Skeletal muscle cell (primary cell): ENCODE measurements around the gene CYP2C19.
"Not testable (repeated sequence)": the region's sequence is repeated elsewhere in the genome, so short reads cannot be mapped to it uniquely, and the experiment has no call there.

Experiments
- DNase-seq: peaks from one replicate; pipeline ENCODE4 v3.0.0-alpha.2; 2010; ENCODE audit warnings: low read depth
- H3K4me3 ChIP-seq: 2 replicates; pipeline ENCODE4 v1.5.1; 2011; ENCODE audit warnings: low read depth, mild to moderate bottlenecking, control low read depth, low read length, moderate library complexity

The CYP2C19 gene

GRCh38 chr10:94762393-94762792, at the start of gene CYP2C19:
Gene CYP2C19, plus strand, starts transcription at chr10:94762681. Its CDS starts 25 bp downstream, at chr10:94762706.
- DNase-seq: no peak

GRCh38 chr10:94725871-94726270, 36.6 kb upstream of the CYP2C19 start:
- H3K4me3 ChIP-seq: no peak overlapping the region
- DNase-seq: no peak

More at GRCh38 chr10:94762393-94762792, at the start of gene CYP2C19:
- H3K4me3 ChIP-seq: no peak within 1 kb of the TSS

DNA sequence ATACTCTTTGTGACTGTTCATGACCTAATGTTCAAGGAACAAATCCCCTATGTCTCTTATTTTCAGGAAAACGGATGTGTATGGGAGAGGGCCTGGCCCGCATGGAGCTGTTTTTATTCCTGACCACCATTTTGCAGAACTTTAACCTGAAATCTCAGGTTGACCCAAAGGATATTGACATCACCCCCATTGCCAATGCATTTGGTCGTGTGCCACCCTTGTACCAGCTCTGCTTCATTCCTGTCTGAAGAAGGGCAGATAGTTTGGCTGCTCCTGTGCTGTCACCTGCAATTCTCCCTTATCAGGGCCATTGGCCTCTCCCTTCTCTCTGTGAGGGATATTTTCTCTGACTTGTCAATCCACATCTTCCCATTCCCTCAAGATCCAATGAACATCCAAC, 27.3 kb upstream of the CYP2C19 start:
- H3K4me3 ChIP-seq: no peak overlapping the region
- DNase-seq: no peak

DNA sequence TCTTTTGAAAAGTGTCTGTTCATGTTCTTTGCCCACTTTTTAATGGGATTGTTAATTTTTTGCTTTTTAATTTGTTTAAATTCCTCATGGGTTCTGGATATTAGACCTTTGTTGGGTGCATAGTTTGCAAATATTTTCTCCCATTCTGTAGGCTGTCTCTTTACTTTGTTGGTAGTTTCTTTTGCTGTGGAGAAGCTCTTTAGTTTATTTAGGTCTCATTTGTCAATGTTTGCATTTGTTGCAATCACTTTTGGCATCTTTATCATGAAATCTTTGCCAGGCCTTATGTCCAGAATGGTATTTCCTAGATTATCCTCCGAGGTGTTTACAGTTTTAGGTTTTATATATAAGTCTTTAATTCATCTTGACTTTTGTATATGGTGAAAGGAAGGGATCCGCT, 23.9 kb upstream of the CYP2C19 start:
- no peak for DNase-seq
- H3K4me3 ChIP-seq: no peak overlapping the region

DNA sequence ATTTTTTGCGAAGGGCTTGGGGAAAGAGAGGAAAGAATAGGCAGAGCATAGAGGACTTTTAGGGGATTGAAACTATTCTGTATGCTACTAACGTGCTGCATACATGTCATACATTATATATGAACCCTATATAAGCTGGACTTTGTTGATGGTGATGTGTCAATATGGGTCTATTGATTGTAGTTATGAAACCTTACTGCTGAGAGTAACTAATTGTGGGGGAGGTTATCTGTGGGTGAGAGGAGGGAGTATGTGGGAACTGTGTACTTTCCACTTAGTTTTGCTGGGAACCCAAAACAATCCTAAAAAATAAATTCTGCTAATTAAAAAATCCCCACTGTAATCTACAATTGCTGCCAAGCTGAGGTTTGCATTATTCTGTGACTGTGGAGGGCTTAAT, 15.3 kb upstream of the CYP2C19 start:
- H3K4me3 ChIP-seq: no peak overlapping the region
- no peak for DNase-seq

DNA sequence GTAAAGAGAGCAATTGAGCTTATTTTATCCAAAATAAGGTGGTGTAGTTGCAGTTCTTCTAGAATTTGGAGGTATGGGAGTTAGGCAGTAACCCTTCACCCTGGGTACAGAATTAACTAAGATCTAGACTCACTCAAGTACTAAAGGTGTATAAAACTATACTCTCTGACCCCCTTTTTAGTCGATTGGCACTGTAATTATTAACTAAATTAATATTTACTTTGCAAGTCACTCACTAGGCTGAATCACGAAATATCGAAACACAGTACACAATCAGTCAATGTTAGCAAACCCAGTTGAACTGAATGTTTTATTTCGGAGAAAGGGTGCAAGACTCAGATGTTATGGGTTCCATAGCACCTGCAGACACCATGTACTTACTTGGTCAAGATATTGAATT, 14.6 kb upstream of the CYP2C19 start:
- no peak for DNase-seq
- H3K4me3 ChIP-seq: no peak overlapping the region

DNA sequence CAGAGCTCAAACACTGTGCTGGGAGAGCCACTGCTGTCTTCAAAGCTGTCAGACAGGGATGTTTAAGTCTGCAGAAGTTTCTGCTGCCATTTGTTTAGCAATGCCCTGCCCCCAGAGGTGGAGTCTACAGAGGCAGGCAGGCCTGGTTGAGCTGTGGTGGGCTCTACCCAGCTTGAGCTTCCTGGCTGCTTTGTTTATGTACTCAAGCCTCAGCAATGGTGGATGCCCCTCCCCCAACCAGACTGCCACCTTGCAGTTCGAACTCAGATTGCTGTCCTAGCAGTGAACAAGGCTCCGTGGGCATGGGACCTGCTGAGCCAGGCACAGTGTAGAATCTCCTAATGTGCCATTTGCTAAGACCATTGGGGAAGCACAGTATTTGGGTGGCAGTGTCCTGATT, 4.6 kb upstream of the CYP2C19 start:
- no peak for DNase-seq
- H3K4me3 ChIP-seq: no peak overlapping the region

- DNase-seq: no peak
- no peak overlapping the region for H3K4me3 ChIP-seq
Observed at GRCh38 chr10:94760586-94761178, 1.8 kb upstream of the CYP2C19 start.

GRCh38 chr10:94775425-94775824, 12.9 kb downstream of the CYP2C19 start:
- not testable (repeated sequence) for DNase-seq, H3K4me3 ChIP-seq

DNA sequence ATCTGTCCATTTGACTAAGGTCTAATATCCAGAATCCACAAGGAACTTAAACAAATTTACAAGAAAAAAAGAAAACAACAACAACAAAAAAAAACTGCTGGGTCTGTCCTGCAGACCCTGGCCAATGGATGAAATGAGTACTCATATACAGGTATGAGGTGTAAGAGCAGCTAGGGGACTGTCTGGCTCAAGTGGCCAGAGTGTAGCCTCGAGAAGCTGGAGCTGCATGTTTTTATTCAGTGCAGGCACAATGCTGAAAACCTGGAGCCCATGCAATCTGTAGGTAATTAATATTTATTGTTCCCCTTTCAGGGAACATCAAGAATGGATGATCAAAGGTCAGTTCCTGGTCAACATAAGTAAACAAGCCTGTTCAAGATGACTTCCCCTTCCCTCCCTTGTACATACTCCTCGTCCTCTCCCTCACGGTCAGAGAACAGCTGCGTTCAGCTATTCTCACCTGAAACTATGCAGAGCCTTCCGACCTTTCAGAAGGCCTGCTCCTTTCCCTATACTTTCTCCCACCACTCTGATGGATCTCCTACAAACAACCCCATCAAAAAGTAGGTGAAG, 15.5 kb downstream of the CYP2C19 start:
- DNase-seq: no peak
- no peak overlapping the region for H3K4me3 ChIP-seq

DNA sequence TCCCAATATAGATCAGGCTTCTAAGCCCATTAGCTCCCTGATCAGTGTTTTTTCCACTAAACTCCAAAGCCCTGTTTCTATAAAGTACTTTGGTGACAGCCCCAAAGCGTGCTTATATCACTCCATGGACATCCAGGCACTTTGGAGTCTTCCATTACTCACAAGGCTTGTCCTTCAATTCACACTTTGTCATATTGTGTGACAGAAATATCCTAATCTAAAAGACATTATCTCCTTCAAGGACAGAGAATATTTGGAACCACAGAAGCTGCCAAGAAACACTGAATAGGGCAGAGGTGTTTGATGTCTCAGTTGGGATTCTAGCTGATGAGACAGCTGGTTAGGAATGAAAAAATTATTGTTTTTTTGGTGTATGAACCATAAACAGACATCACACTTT, 18.4 kb downstream of the CYP2C19 start:
- no peak overlapping the region for H3K4me3 ChIP-seq
- no peak for DNase-seq

DNA sequence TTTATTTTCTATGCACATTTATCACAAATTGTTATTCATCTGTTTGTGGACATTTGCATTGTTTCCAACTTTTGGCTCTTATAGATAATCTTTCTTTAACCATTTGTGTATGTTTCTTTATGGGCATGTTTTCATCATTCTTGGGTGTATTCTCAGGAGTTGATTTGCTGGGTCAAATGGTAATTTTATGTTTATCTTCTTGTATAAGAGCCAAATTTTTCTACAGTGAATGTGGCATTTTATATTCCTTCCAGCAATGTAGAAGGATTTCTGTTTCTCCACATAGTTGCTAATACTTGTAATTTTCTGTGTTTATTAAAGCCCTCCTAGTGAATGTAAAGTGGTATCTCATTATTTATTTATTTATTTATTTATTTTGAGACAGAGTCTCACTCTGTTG, 21.8 kb downstream of the CYP2C19 start:
- no peak for DNase-seq

DNA sequence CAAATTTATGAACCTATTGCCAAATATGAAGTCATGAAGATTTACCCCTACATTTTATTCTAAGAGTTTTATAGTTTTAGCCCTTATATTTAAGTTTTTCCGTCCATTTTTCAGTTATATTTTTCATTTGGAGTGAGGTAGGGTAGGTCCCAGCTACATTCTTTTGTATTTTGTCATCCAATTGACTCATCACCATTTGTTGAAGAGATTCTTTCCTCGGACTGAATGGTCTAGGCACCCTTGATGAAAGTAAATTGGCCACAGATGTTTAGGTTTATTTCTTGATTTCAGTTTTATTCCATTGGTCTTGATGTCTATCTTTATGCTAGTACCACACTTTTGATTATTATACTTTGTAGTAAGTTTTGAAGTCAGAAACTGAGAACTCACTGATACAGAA, 22.7 kb downstream of the CYP2C19 start:
- DNase-seq: no peak
- H3K4me3 ChIP-seq: no peak overlapping the region

More for the DNA sequence above, 21.8 kb downstream of the CYP2C19 start:
- no peak overlapping the region for H3K4me3 ChIP-seq

GRCh38 chr10:94800551-94800950, 38.1 kb downstream of the CYP2C19 start:
- H3K4me3 ChIP-seq, DNase-seq: not testable (repeated sequence)

- H3K4me3 ChIP-seq: no peak overlapping the region
- DNase-seq: no peak
Observed at GRCh38 chr10:94803307-94803706, 40.8 kb downstream of the CYP2C19 start.

DNA sequence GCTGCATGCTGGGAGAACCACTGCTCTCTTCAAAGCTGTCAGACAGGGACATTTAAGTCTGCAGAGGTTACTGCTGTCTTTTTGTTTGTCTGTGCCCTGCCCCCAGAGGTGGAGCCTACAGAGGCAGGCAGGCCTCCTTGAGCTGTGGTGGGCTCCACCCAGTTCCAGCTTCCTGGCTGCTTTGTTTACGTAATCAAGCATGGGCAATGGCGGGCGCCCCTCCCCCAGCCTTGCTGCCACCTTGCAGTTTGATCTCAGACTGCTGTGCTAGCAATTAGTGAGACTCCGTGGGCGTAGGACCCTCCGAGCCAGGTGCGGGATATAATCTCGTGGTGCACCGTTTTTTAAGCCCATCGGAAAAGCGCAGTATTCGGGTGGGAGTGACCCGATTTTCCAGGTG, 67.5 kb downstream of the CYP2C19 start:
- not testable (repeated sequence) for DNase-seq, H3K4me3 ChIP-seq

DNA sequence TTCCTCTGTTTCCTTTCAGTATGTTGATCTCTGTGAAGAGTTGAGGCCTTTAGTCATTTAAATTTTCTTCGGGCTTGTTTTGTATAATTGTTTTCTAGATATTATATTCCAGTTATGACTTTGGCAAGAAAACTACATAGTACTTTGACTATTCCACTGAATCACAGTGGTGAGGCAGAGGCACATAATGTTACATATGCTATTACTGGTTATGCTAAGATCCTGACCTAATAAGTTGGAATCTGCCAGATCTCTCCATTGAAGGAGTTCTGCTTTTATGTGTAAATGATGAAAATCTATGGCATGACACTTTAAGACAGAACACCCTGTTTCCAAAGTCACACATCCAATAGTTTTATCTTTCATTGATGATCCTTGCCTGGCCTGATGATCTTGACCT, 83.7 kb downstream of the CYP2C19 start:
- DNase-seq: no peak
- H3K4me3 ChIP-seq: no peak overlapping the region

DNA sequence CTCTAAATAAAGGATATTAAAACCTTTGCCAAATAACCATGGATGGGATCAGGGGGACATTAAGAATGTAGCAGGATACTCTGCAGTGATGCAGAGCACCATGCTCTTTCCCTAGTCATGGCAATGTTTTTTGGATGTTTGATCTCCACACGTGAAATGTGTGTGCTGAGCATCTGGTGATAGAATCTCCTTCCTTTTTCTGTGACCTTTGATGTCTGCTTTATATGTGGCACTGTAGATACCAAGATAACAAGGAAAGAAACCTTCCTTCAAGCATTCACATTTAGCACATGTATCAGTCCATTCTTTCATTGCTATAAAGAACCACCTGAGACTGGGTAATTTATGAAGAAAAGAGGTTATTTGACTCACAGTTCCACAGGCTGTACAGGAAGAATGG, 88.3 kb downstream of the CYP2C19 start:
- DNase-seq: no peak

GRCh38 chr10:94851263-94851662, 88.8 kb downstream of the CYP2C19 start:
- no peak for DNase-seq

More for the DNA sequence above, 88.3 kb downstream of the CYP2C19 start:
- H3K4me3 ChIP-seq: no peak overlapping the region

GRCh38 chr10:94852438-94852837, 90.0 kb downstream of the CYP2C19 start:
- H3K4me3 ChIP-seq: no peak overlapping the region
- no peak for DNase-seq

More at GRCh38 chr10:94851263-94851662, 88.8 kb downstream of the CYP2C19 start:
- H3K4me3 ChIP-seq: no peak overlapping the region

DNA sequence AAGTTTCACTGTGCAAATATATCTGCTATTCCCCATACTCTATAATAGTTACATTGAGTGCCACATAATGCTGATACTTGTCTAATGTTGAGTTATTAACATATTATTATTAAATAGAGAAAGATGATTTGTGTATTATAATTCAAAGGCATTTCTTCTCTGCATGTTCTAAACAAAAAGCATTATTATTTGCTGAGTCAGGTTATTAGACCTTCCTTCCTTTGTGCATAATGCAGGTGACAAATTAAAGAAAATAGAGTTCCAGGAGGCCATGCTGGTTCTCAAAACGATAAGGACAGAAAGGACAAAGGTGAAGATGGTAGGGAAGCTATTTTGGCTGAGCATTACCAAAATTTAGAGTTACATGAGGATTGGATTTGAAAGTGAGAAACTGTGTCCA, 90.6 kb downstream of the CYP2C19 start:
- H3K4me3 ChIP-seq: no peak overlapping the region
- no peak for DNase-seq
